Spleen (tissue), 7 donors: ENCODE measurements around the gene PAX7.

Experiments used
- POLR2A ChIP-seq, 3 donors: fragments of 450-650 bp; IDR thresholded peaks; one replicate each; pipeline ENCODE4 v1.5.1; 2017; ENCODE audit warnings: antibody characterized with exemption in 3 of 3, mild to moderate bottlenecking in 1 of 3
- TF ChIP-seq, protein P1 (sequence below), 11 experiments: fragments of 200-600 bp in 7 of 11; fragments of 450-650 bp in 4 of 11; sonication (generic) in 4 of 11; IDR thresholded peaks in 8 of 11; conservative IDR thresholded peaks in 3 of 11; 1 replicate in 7 of 11; 2 replicates in 4 of 11; pipeline versions ENCODE4 v1.4.0 to v1.8.0; 2016 to 2021; ENCODE audit warnings: antibody characterized with exemption in 11 of 11, inconsistent platforms in 4 of 11, mild to moderate bottlenecking in 1 of 11
- donor health status: DM: no; HTN: no; CAD: no; lungs with moderate emphysema.
- donor health status: DM: no; HTN: no; CAD: no.
- donor health status: DM: no; HTN: no; CAD: no.

DNA sequence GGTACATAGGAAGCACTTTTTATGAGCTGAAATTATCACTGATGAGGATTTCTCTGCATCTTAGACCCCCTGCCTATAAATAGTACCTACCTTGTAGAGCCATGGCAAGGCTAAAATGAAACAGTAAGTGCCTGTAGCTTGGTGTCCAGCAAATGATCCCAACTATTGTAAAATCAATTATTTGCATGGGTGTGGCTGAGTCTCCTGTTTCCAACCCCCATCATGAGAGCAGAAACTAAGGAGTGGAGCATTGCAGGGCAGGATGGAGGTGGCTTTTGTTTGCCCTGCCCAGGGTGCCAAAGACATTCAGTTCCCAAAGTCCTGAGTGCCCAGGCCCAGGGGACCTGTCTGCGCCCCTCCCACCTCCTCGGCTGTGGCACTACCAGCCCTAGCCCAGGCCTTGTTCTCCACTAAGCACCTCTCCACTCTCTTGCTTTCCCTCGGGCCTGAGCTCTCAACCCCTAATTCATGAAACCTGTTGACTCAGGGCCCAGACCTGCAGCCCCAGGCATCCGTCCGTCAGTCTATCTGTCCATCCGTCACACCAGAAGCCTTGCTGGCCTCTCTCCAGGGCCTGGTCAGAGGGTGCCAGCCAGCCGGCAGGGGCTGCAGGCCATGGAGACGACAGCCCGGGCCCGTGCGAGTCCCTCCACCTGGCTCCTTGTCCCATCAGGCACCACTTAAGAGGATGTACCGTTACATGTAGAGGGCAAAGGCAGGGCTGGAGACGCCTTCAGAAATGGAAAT lies 39.6 kb downstream of the PAX7 start:
- no peak for TF ChIP-seq POLR2A (IDR thresholded peaks at IDR 0.05)
- TF ChIP-seq, protein P1, sequence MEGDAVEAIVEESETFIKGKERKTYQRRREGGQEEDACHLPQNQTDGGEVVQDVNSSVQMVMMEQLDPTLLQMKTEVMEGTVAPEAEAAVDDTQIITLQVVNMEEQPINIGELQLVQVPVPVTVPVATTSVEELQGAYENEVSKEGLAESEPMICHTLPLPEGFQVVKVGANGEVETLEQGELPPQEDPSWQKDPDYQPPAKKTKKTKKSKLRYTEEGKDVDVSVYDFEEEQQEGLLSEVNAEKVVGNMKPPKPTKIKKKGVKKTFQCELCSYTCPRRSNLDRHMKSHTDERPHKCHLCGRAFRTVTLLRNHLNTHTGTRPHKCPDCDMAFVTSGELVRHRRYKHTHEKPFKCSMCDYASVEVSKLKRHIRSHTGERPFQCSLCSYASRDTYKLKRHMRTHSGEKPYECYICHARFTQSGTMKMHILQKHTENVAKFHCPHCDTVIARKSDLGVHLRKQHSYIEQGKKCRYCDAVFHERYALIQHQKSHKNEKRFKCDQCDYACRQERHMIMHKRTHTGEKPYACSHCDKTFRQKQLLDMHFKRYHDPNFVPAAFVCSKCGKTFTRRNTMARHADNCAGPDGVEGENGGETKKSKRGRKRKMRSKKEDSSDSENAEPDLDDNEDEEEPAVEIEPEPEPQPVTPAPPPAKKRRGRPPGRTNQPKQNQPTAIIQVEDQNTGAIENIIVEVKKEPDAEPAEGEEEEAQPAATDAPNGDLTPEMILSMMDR (IDR thresholded peaks at IDR 0.05 in 8 of 11, conservative IDR thresholded peaks at IDR 0.05 in 3 of 11) = no peak
